HCT116 (cell line): ENCODE results near the gene PPM1H. TPM values are rescaled to one million over a fixed set of nuclear protein-coding genes. Genes with fewer than 3 reads are reported as not detected.

Experiments used
- ATAC-seq: fragments of 200-7000 bp; cut with Tn5 transposase; 2 replicates; pipeline ENCODE4 v1.9.1; 2020; ENCODE audit warnings: mild to moderate bottlenecking, moderate library complexity
- BruUV-seq: library from RNA; stranded (reverse); fragments of 400-500 nt; replicated peaks from 2 replicates; lab custom pipeline; 2021; lab: Mats Ljungman, UMichigan
- CTCF ChIA-PET: fragments of 300-600 bp; sonication (Branson Sonifier 250); formaldehyde crosslinking; loops from one replicate; lab custom pipeline; 2021; ENCODE audit warnings: antibody characterized with exemption; lab: Charles Lee
- POLR2A ChIA-PET: fragments of 300-600, 350-600 bp; sonication (Branson Sonifier 250); formaldehyde crosslinking; loops from one replicate; lab custom pipeline; 2021; ENCODE audit warnings: antibody characterized with exemption; lab: Charles Lee
- RAD21 ChIA-PET, 2 experiments: fragments of 300-600 bp; sonication (Branson Sonifier 250); formaldehyde crosslinking; loops; one replicate each; lab custom pipeline; 2023; ENCODE audit warnings: low total read pairs in 2 of 2; ENCODE audit not compliant: uncharacterized antibody in 2 of 2, unreplicated experiment in 2 of 2, low non-redundant PET in 1 of 2; lab: Charles Lee
- DNase-seq: peaks from one replicate; pipeline ENCODE4 v3.0.0-alpha.2; 2010; ENCODE audit warnings: low read depth, low spot score
- H2AFZ ChIP-seq: fragments of 200-600 bp; shearing (Covaris generic), sonication (generic); 2 replicates; pipeline ENCODE4 v1.6.1; 2017; ENCODE audit warnings: low read depth, mixed run types, mixed read lengths, antibody characterized with exemption, low read length; ENCODE audit not compliant: poor library complexity, severe bottlenecking
- H3K27ac ChIP-seq: 2 replicates; pipeline ENCODE4 v1.5.1; 2012; ENCODE audit warnings: low read depth, low read length
- H3K27me3 ChIP-seq: fragments of 200-600 bp; sonication (generic); 2 replicates; pipeline ENCODE4 v1.6.1; 2016; ENCODE audit warnings: mixed run types, low read length, mixed read lengths; ENCODE audit not compliant: insufficient read depth
- H3K36me3 ChIP-seq, 2 experiments: fragments of 200-500 bp in 1 of 2; fragments of 200-600 bp in 1 of 2; sonication (Bioruptor generic) in 1 of 2; sonication (generic) in 1 of 2; 2 replicates each; pipeline versions ENCODE4 v1.5.1 to v1.6.1; 2014 to 2016; ENCODE audit warnings: low read length in 2 of 2, inconsistent platforms in 1 of 2, mixed read lengths in 1 of 2, mixed run types in 1 of 2; ENCODE audit not compliant: insufficient read depth in 2 of 2, control insufficient read depth in 1 of 2
- H3K4me1 ChIP-seq, 2 experiments: fragments of 200-600 bp in 1 of 2; sonication (generic) in 1 of 2; 2 replicates each; pipeline versions ENCODE4 v1.5.1 to v1.6.1; 2012 to 2017; ENCODE audit warnings: low read length in 2 of 2, inconsistent platforms in 1 of 2, mild to moderate bottlenecking in 1 of 2, mixed read lengths in 1 of 2, mixed run types in 1 of 2, moderate library complexity in 1 of 2; ENCODE audit not compliant: insufficient read depth in 2 of 2, control insufficient read depth in 1 of 2
- H3K4me2 ChIP-seq: fragments of 200-600 bp; sonication (generic); 2 replicates; pipeline ENCODE4 v1.6.1; 2017; ENCODE audit warnings: mixed run types, low read length, mixed read lengths
- H3K4me3 ChIP-seq, 2 experiments: fragments of 200-600 bp in 1 of 2; sonication (generic) in 1 of 2; replicated peaks in 1 of 2; 2 replicates each; pipeline ENCODE4 v1.5.1; 2011 to 2016; ENCODE audit warnings: low read length in 2 of 2, control low read depth in 1 of 2, low read depth in 1 of 2, mild to moderate bottlenecking in 1 of 2, mixed read lengths in 1 of 2, mixed run types in 1 of 2
- H3K79me2 ChIP-seq: fragments of 200-600 bp; sonication (generic); 2 replicates; pipeline ENCODE4 v1.6.1; 2017; ENCODE audit warnings: mild to moderate bottlenecking, mixed run types, low read length, moderate library complexity, mixed read lengths; ENCODE audit not compliant: insufficient read depth
- H3K9ac ChIP-seq: fragments of 200-600 bp; sonication (generic); 2 replicates; pipeline ENCODE4 v1.6.1; 2016; ENCODE audit warnings: low read length, mixed read lengths
- H3K9me2 ChIP-seq: fragments of 200-600 bp; sonication (generic), shearing (Covaris generic); 2 replicates; pipeline ENCODE4 v1.6.1; 2017; ENCODE audit warnings: mixed run types, mild to moderate bottlenecking, moderate library complexity; ENCODE audit not compliant: insufficient read depth
- H3K9me3 ChIP-seq, 2 experiments: fragments of 200-500 bp in 1 of 2; fragments of 200-600 bp in 1 of 2; sonication (Bioruptor generic) in 1 of 2; sonication (generic) in 1 of 2; 2 replicates each; pipeline ENCODE4 v1.6.1; 2014 to 2017; ENCODE audit warnings: low read length in 2 of 2, mixed read lengths in 2 of 2, inconsistent platforms in 1 of 2, low read depth in 1 of 2, mild to moderate bottlenecking in 1 of 2, mixed run types in 1 of 2, moderate library complexity in 1 of 2; ENCODE audit not compliant: control insufficient read depth in 1 of 2, insufficient read depth in 1 of 2
- H4K20me1 ChIP-seq: fragments of 200-600 bp; sonication (generic), shearing (Covaris generic); 2 replicates; pipeline ENCODE4 v1.6.1; 2017; ENCODE audit warnings: mixed run types, mild to moderate bottlenecking, moderate library complexity; ENCODE audit not compliant: insufficient read depth
- EZH2phosphoT487 ChIP-seq: fragments of 200-600 bp; IDR thresholded peaks from 2 replicates; pipeline ENCODE4 v1.6.1; 2018; ENCODE audit warnings: antibody characterized with exemption, borderline replicate concordance
- POLR2AphosphoS5 ChIP-seq: IDR thresholded peaks from 2 replicates; pipeline ENCODE4 v1.6.1; 2011; ENCODE audit warnings: mild to moderate bottlenecking, low read depth, low read length, moderate library complexity
- SIN3A ChIP-seq: IDR thresholded peaks from 2 replicates; pipeline ENCODE4 v1.6.1; 2012; ENCODE audit warnings: low read depth
- TCF7L2 ChIP-seq: IDR thresholded peaks from 2 replicates; pipeline ENCODE4 v1.7.0; 2011; ENCODE audit warnings: borderline replicate concordance, inconsistent platforms; ENCODE audit not compliant: insufficient read depth, insufficient read length; ENCODE audit errors: extremely low read depth
- YY1 ChIP-seq: IDR thresholded peaks from 2 replicates; pipeline ENCODE4 v1.6.1; 2011; ENCODE audit warnings: low read length, low read depth, moderate library complexity, mild to moderate bottlenecking; ENCODE audit not compliant: insufficient replicate concordance; ENCODE audit errors: extremely low read depth
- intact Hi-C: fragments of 100-400 bp; cut with micrococcal nuclease; formaldehyde crosslinking; loops from 2 replicates; pipeline ENCODE4 v1.10.0; 2022
- total RNA-seq: library from RNA; stranded (reverse); gene quantifications from one replicate; pipeline ENCODE4 v1.2.1, GENCODE V29; 2021; ENCODE audit not compliant: unreplicated experiment

The PPM1H gene
- total RNA-seq, 1 experiment from 2014 or later, result 8.0 TPM

- no peaks in the 10 kb centered on the region for H3K9me3 ChIP-seq
- CTCF ChIA-PET, result no interaction called here
- H3K4me2 ChIP-seq, result peak overlapping the region; percentile 88; the same call in 1 of the 2 replicates
Measured at GRCh38 chr12:62722971-62723680, 211.8 kb downstream of the PPM1H start.

GRCh38 chr12:62720661-62721330 lies 214.2 kb downstream of the PPM1H start:
- H2AFZ ChIP-seq, result no peak overlapping the region
- ChIA-PET CTCF (interaction anchor here (1.1 kb wide), 1 partner anchor 283 kb away, joined by 3 read pairs; no protein-coding TSS in a partner anchor), POLR2A (no interaction called here), RAD21 (no interaction called here)
- no peaks in the 10 kb centered on the region for H3K9me3 ChIP-seq
- no peak overlapping the region for H3K9ac ChIP-seq
- no peaks in the 10 kb centered on the region for H4K20me1 ChIP-seq
- no TSS peak for BruUV-seq
- H3K36me3 ChIP-seq, result no peaks in the 10 kb centered on the region
- no peaks in the 10 kb centered on the region for H3K27me3 ChIP-seq
- no peak overlapping the region for H3K4me2 ChIP-seq
- TF ChIP-seq SIN3A, result no peak
- TF ChIP-seq EZH2phosphoT487, result no peak
- intact Hi-C loops, result no loop called here
- peaks cover 42 to 51% of the 10 kb centered on the region in 2 experiments for H3K4me1 ChIP-seq
- H3K27ac ChIP-seq, result no peak overlapping the region
- DNase-seq, result no peak
- no peak for ATAC-seq
- no peaks in the 10 kb centered on the region for H3K9me2 ChIP-seq
- no peaks in the 10 kb centered on the region for H3K79me2 ChIP-seq
- no peak overlapping the region for H3K4me3 ChIP-seq

More at GRCh38 chr12:62722971-62723680, 211.8 kb downstream of the PPM1H start:
- intact Hi-C loops, result no loop called here
- TF ChIP-seq POLR2AphosphoS5, result no peak
- no peak for TF ChIP-seq SIN3A
- TF ChIP-seq YY1, result no peak
- no peak for TF ChIP-seq TCF7L2
- TF ChIP-seq, all 23 proteins: peak for 0
- Histone ChIP-seq H3K9me2 (no peaks in the 10 kb centered on the region), H3K27me3 (no peaks in the 10 kb centered on the region), H3K79me2 (no peaks in the 10 kb centered on the region), H4K20me1 (no peaks in the 10 kb centered on the region), H3K27ac (peak overlapping the region; percentile 85), H3K9ac (peak overlapping the region; percentile 63; the same call in 1 of the 2 replicates), H3K4me1 (peaks cover 45 to 63% of the 10 kb centered on the region in 2 experiments), H3K36me3 (no peaks in the 10 kb centered on the region), H3K4me3 (no peak overlapping the region), H2AFZ (no peak overlapping the region)
- DNase-seq (no peak), ATAC-seq (no peak)
- POLR2A ChIA-PET, result no interaction called here
- RAD21 ChIA-PET, result no interaction called here
- no TSS peak for BruUV-seq
